Inflammatory macrophage treated with lipopolysaccharide for 4 hours (primary cell): ENCODE measurements around the gene MAP3K15.

Experiments
- DNase-seq: peaks from one replicate; pipeline ENCODE4 v3.0.0-alpha.2; 2020

The MAP3K15 gene, protein sequence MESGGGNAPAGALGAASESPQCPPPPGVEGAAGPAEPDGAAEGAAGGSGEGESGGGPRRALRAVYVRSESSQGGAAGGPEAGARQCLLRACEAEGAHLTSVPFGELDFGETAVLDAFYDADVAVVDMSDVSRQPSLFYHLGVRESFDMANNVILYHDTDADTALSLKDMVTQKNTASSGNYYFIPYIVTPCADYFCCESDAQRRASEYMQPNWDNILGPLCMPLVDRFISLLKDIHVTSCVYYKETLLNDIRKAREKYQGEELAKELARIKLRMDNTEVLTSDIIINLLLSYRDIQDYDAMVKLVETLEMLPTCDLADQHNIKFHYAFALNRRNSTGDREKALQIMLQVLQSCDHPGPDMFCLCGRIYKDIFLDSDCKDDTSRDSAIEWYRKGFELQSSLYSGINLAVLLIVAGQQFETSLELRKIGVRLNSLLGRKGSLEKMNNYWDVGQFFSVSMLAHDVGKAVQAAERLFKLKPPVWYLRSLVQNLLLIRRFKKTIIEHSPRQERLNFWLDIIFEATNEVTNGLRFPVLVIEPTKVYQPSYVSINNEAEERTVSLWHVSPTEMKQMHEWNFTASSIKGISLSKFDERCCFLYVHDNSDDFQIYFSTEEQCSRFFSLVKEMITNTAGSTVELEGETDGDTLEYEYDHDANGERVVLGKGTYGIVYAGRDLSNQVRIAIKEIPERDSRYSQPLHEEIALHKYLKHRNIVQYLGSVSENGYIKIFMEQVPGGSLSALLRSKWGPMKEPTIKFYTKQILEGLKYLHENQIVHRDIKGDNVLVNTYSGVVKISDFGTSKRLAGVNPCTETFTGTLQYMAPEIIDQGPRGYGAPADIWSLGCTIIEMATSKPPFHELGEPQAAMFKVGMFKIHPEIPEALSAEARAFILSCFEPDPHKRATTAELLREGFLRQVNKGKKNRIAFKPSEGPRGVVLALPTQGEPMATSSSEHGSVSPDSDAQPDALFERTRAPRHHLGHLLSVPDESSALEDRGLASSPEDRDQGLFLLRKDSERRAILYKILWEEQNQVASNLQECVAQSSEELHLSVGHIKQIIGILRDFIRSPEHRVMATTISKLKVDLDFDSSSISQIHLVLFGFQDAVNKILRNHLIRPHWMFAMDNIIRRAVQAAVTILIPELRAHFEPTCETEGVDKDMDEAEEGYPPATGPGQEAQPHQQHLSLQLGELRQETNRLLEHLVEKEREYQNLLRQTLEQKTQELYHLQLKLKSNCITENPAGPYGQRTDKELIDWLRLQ (N-terminal part only)

DNA sequence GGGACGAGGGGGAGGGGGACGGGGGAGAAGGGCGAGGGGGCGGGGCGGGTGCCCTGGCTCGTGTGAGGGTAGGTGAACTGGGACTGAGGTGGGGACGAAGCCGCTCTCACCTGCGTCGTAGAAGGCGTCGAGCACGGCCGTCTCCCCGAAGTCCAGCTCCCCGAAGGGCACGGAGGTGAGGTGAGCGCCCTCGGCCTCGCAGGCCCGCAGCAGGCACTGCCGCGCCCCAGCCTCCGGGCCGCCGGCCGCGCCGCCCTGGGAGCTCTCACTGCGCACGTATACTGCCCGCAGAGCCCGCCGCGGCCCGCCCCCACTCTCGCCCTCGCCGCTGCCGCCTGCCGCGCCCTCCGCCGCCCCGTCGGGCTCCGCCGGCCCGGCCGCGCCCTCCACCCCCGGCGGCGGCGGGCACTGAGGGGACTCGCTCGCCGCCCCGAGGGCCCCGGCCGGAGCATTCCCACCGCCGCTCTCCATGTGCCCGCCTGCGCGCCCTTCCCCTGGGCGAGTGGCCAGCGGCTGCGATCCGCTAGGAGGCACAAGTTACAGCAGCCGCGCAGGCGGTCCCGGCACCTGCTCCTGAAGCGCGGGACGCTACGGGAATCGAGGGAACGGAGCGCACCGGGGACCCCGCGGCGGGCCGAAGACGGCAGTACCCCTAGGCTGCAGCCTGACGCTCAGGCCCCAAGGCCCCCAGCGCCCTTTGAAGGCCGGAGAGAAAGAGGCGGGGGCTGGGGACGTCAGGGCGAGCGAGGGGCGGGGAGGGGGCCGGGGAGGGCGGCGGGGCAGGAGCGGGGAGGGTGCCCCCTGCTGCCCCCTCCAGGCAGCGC, at the start of gene MAP3K15:
MAP3K15 (minus strand) TSS at position 718 of the 824 bp plus-strand sequence; CDS start at position 471, 247 bp downstream.
- DNase-seq, result peak; percentile 8

DNA sequence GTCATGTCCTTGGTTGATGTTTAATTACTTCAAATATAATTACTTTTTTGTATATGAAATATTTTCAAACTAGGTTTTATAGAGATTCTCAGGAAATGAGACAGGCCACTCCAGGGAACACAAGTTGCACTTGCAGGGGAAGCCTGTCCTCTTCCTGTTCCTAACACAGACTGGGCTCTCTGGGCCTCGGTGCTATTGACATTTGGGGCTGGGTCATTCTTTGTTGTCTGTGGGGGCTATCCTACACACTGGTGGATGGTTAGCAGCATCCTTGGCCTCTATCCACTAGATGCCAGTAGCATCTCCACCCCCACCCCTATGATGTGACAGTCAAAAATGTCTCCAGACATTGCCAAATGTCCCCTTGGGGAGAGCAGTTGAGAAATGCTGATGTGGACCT, 49.3 kb upstream of the MAP3K15 start:
- DNase-seq, result no peak

DNA sequence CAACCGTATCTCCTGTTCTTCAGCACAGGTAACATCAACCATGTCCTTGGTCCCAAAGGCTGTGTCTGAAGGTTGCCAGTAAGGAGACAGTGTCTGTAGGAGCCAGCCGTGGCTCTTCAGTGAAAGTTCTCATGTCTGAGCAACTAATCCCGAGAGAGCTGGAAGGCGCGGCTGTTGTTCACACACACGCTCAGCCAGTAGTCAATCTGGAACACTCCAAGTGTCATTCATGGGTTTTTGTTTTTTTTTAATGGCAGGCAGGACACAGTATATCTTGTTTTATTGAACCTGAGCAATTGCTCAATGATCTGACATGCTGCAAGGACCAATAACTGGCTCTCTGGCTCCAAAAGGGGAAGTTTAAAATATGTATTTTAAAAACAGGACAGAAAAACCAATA, 48.4 kb upstream of the MAP3K15 start:
- no peak for DNase-seq

DNA sequence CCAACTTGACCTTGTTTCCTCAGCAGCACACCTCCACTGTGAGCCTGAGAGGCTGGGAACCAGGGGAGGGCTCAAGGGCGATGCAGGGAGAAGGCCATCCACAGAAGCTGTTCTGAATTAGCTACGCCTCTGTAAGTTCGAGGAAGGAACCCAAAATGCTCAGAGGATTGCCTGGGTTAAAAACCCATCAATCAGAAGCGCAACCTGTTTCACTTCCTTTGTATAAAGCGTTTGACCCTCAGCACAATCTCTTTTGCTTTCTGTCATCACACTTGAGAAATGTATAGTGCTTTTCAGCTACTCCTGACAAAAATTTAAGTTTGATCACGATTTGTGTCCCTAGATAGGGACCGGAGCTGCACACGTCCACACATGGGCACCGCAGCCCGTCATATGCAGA, 48.0 kb upstream of the MAP3K15 start:
- DNase-seq, result no peak

DNA sequence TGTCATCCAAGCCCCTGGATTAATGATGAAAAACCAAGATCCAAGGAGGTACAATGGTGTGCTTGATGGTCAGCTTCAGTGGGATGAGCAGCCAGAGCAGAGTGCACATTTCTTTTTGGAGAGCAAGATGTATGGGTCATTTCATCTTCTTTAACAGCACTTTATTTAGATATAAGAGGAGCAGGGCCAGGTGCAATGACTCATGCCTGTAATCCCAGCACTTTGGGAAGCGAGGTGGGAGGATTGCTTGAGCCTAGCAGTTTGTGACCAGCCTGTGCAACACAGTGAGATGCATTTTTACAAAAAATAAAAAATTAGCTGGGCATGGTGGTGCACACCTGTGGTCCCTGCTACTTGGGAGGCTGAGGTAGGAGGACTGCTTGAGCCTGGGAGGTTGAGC, 45.3 kb upstream of the MAP3K15 start:
- DNase-seq, result no peak

DNA sequence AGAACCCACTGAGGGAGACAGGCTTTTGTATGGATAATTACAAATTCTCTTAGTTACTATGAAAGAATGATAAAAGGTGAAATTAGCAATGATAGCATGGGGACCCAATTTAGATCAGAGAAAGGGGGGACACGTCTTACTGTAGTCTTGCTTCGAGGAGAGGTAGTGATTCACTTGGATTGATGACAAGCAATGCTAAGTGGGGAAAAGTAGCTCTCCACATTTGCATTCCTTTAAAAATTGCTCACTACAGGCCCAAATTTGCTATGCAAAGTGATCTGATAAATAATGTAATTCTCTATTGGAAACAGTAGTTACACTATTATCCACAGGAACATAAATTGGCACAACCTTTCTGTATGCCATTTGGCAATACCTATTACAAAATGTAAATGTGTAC, 42.5 kb upstream of the MAP3K15 start:
- DNase-seq, result no peak

DNA sequence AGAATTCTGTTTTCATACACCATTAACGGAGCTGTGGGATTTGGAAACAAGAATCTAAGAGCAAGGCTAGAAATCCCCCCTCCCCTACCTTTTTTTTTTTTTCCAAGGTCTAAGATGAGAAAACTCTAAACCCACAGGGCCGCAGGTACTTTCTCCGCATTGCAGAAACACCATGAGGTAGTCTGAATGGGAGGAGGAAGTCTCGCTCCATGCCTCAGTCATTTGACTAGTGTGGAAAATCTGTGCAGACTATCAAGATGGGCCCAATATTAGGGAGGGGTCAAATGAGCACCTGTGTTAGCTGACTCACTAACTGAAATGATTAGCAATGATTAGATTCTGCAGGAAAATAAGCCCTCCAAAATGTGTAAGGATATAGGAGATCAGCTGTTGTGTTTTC, 40.9 kb upstream of the MAP3K15 start:
- DNase-seq, result no peak

DNA sequence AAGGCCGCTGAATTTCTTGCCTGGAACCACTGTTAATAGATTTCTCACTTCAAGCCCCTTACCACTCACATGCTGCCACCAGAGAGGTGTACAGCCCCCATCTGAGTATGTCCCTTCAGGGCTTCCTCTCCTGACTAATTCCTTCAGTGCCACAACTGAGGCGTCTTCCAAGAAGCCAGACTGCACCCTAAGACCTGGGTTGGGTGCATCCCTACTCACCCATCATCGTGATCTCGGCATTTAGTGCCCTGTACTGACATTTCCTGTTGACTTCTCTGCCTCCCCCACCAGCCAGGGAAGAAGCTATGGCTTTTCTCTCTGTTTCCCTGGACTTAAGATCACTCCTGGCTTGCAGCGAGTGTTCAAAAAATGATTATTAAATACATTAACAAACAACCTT, 40.4 kb upstream of the MAP3K15 start:
- DNase-seq, result no peak

DNA sequence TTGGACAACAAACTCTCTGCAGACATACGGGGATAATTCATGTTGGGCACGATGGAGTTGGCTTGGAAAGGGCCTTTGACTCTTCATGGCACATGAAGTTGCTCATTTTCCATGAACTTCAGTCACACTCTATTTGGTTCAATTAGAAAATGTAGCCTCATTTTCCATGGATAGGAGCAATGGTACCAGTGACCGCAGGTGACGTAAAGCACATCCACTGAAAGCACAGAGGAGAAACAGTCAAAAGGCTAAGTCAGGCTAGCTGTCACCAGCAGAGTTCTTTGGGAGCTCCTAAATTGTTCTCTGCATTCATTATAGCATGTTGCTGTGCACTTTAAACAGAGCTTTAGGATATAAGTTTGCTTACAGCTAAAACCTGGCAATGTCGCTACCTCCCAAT, 39.9 kb upstream of the MAP3K15 start:
- DNase-seq, result no peak

DNA sequence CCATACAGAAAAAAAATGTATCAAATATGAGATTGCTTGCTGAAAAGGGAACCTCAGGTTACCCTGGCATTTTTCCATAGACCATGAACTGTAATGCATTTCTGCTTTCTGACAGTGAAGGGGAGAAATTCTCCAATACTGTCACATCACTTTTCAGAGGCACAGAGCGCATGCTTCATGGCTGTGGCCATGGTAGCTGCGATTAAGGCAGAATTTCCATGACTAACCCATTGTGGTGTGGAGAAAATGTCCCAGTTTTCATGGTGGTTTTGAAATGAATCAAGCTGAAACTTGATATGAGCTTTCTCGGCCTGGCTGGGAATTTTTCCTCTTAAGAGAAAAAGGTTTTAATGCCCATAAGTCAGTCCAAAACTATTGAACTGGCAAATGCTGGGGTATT, 39.5 kb upstream of the MAP3K15 start:
- DNase-seq, result peak; percentile 48

DNA sequence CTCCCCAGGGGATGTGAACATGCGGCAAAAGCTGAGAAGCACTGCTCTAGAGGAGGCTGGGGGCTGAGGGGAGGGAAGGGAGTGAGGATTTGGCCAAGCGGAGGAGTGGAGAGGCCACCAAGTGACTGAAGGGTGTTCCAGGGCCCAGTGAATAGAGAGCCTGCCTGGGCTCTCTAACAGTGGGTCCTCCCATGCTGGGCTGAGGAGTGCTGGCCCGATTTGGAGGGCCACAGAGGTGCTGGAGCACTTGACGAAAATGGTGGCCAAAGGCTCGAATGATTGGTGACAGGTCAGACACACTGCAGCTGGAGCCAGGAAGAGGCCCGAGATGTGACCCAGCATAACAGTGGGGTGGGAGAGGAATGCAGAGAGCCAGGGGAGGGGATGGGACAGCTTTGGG, 37.5 kb upstream of the MAP3K15 start:
- DNase-seq, result no peak

DNA sequence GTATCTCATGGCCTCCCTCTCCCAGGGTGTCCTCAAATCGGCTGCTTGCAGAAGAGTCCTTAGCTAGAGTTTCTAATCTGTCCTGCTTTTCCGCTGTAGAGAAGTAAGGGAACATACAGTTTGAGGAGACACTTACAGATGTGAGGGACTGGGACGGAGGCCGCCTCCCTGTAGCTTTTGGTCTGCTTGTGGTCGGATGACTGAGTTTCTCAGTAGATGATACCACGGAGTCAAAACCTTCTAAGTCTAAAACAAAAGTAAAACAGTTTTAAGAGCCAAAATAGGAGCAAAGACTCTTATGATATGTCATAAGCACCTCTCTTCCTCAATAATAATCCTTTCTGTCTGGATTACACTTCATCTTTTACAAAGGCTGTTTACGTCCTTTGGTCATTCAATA, 34.5 kb upstream of the MAP3K15 start:
- no peak for DNase-seq

DNA sequence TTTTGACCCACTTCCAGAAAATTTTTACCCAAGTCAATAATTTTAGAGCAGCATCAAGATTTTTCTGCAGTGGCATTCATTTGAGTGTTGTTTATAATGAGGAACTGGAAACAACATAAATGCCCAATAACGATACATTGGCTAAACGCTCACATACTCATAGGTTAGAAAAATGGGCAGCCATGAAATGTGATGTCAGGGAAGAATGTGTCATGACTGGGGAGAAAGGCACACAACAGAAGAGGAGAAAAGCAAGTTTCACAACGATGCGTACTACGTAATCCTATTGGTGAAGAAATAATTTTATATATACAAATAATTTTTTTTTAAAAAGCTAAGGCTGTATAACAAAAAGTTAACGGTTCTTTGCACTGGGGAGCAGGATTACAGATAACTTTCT, 33.6 kb upstream of the MAP3K15 start:
- no peak for DNase-seq

DNA sequence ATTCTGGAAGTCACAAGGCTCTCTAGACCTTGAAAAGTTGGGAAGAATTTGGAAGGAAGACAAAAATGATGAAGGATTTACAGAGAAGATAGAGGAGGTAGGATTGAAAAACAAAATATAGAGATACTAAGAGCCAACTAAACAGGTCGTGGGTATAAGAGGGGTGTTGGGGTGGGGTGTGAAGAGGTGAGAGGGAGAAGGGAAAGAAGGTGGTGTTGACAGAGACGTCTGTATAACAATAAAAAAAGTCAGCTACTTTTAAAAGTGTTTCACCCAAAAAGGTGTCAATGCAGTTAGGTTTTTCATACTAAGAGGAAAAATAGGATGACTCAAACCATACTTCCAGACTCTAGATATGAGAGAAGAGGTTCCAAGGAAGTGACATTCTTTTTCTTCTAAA, 33.0 kb upstream of the MAP3K15 start:
- DNase-seq, result no peak

DNA sequence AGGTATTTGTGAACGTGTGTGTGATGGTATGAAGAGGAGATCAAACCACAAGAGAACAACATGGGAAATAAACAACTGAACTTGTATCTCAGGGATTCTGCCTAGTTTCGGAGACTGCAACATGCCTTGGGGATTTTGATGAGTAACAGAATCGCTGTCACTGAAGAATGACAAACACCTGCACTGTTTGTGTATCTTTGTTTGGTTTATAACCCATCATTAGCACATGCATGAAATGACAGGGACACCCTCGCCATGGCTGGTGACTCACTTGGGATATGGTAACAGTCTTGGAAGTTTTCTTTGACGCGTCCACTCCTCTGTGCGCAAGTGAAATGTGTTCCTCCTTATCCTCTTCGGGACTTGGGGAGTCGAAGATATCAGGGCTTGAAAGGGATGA, 30.3 kb upstream of the MAP3K15 start:
- no peak for DNase-seq

DNA sequence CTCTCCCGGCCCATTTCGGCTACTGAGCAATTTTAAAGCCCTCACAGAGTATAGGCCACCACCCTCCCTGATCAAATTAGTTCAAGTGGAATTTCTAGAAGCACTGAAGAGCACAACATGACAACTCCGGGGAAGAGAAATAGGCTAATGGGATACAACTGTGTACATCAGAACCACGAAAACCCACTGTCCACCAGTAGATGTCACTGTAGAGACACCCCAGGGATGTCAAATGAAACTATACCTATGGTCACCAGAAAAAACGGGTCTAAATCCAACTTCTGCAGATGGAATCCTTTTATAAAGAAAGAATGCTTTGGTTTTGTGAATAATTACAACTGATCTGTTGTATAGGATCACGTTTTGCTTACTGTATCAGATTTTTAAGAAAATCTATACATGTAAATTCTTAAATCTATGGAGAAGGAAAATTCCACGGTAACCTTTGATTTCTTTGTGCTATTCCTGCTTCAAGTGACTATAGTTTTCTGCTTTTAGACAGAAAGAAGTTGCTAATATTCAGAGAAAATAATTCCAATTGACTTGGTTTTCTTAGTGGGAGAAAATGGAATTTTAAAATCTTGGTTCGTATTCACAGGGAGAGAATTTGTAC, 29.5 kb upstream of the MAP3K15 start:
- DNase-seq, result peak; percentile 47

DNA sequence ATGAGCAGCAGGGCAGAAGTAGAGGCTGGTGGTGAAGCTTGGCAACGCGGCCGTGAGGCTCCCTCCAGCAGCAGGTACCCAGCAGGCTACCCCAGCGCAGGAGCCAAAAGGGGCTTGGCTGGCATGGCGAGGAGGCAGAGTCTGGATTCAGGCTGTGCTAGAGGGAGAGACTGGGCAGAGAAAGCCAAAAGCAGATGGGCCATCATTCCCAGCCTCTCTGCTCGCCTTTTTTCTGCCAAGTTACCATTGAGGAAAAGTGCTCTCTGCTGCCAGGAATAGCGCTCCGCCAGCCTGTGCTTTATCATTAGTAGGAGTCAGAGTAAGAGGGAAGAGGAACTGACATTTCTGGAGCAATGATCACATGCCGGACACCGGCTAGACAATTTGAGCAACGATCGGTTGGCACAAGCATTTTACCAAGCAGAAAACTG, 28.7 kb upstream of the MAP3K15 start:
- peak; percentile 29 for DNase-seq

DNA sequence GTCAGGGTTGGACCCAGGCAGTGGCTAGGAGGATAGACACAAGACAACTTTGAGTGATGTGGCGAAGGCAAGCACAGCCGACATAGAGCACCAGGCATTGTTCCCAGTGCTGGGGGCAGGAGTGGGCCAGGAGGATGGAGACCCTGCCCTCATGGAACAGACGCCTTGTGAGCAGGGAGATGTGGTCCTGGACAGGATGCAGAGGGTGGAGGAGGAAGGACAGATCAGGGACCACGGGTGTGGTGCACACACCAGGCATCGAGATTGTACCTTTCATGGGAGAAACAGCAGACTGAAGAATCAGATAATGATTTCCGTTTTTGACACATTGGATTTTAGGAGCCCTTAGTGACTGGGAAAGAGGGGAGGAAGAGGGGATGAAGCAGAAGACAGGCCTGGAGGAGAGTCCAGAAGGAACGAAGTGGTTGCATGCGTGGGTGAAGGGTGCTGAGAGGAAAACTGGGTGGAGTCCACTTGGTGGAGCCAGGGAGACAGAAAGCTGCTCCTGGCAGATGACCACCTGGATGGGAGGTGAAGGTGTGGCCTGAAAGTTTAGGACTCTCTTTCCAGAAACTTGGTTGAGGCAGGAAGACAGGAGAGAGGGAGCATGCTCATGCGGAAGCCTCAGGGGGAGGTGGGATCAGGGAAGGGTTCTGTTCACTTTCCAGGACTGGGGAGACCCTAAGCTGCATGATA, 27.9 kb upstream of the MAP3K15 start:
- DNase-seq, result no peak

DNA sequence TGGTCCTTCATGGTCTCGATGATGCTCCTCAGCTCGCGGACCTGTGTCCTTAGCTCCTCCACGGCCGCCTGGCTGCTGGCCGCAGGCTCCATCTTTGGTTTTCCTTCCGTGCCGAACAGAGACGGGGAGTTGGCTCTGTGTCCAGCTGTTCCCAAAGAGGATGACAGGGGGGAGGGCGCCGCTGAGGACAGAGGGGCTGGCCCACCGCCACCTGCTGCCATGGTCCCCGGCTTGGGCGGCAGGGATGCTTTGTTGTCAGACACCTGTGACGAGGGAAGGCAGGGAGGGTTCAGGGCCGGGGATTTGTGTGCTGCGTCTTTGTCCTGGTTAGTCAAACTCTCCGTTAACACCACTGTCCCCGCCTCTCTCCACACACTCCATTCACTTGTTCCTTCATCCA, 26.6 kb upstream of the MAP3K15 start:
- DNase-seq, result no peak

DNA sequence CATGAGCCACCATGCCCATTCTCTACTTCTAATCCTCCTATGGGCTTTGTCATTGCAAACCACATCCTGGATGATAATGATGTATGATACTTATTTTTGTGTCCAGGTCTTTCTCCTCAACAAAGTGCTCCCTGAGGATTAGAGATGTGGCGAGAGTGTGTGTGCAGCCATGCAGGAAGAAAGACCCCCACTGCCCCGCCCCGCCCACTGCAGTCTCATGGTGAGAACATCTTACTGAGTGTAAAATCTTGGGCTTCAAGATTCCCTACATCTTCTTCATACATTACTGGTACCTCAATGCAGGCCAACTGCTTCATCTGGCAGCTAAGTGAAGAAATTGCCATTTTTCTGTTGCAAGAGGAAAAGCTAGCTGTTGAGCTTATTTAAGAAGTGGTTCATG, 25.9 kb upstream of the MAP3K15 start:
- no peak for DNase-seq

DNA sequence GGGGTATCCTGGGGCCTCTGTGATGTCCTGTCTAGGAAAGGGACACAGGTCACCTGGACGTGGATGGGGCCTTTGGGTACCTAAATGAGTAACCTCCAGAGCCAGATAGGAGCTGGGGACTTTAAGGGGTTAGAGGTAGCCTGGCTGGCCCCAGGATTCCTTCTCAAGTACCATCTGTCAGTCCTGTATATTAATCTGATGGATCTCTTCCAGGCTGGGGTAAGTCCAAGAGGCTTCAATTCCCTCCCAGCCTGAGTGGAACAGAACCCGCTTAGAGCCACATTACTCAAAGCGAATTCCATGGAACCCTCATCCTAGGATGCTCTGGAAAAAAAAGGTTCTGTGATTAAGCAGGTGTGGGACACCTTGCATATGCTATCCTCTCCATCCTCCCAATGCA, 24.8 kb upstream of the MAP3K15 start:
- DNase-seq, result no peak
